ENCODE data around the gene SCAPER.

SCAPER gene

GRCh38 chr15:76429661-76430060 is 475.5 kb downstream of the SCAPER start:
- Histone ChIP-seq H3K36me3 (ENCODE audit: control insufficient read depth, insufficient read depth, low read length) (no peaks in the 10 kb centered on the region), H3K27ac (ENCODE audit: low read depth, low read length) (no peak overlapping the region), H3K27me3 (ENCODE audit: control insufficient read depth, insufficient read depth, low read length) (no peaks in the 10 kb centered on the region), H3K9ac (ENCODE audit: low read depth, low read length) (no peak overlapping the region), H3K4me1 (ENCODE audit: control insufficient read depth, insufficient read depth, low read length) (peaks cover 14% of the 10 kb centered on the region; the same call in 1 of the 2 replicates), H3K9me3 (ENCODE audit: control insufficient read depth, insufficient read depth, low read length) (peaks cover 9% of the 10 kb centered on the region; the same call in 1 of the 2 replicates), H3K4me3 (ENCODE audit: low read depth, low read length) (no peak overlapping the region)

DNA sequence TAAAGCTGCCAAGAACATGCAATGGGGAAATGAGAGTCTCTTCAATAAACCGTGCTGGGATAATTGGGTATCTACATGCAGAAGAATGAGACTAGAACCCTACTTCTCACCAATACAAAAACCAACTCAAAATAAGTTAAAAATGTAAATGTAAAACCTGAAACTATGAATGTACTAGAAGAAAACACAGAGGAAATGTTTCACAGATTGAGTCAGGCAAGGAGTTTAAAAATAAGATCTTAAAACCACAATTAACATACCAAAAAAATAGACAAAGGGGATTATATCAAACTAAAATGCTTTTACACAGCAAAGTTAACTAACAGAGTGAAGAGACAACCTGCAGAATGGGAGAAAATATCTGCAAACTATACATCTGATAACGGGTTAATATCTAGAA is 478.2 kb downstream of the SCAPER start:
- Histone ChIP-seq H3K9me3 (ENCODE audit: control insufficient read depth, insufficient read depth, low read length) (peaks cover 9% of the 10 kb centered on the region; the same call in 1 of the 2 replicates), H3K4me3 (ENCODE audit: low read depth, low read length) (no peak overlapping the region), H3K36me3 (ENCODE audit: control insufficient read depth, insufficient read depth, low read length) (no peaks in the 10 kb centered on the region), H3K27me3 (ENCODE audit: control insufficient read depth, insufficient read depth, low read length) (no peaks in the 10 kb centered on the region), H3K27ac (ENCODE audit: low read depth, low read length) (no peak overlapping the region), H3K9ac (ENCODE audit: low read depth, low read length) (no peak overlapping the region), H3K4me1 (ENCODE audit: control insufficient read depth, insufficient read depth, low read length) (0 out of 2 replicates have a peak, but pooled peaks cover 6% of the 10 kb centered on the region)

DNA sequence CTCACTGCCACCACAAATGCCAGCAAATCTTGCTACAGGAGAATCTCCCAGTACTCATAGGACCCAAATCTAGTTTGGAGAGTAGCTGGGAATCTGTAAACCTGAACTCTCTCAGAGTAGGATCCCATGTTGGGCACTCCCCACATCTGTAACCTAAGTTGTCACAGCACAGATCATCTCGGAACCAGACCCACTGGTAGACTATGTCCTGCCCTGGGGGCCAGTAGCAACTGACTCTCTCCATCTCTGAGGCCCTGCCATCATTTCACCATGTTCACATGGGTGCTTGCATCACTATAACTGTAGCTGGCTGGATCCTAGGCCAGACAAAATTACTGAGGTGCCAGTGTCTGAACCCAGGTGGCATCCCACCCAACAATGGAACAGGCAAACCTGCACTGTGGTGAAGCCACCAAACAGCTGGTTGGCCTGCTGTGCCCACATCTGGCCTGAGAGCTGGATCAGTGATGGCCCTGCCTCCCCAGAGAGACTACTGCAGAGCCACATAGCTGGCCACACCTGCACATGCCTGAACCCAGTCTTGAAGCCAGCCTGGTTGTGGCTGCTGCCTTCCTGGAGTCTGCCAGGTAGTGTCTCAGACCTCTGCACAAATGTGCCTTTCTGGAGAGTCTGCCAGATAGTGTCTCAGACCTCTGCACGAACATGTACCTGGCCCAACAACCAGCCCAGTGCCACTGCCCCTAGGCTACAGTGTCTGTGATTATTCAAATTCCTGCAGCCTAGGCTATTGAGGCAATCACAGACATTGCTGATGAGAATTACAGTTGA is 486.6 kb downstream of the SCAPER start:
- Histone ChIP-seq H3K9ac (ENCODE audit: low read depth, low read length) (no peak overlapping the region), H3K27ac (ENCODE audit: low read depth, low read length) (no peak overlapping the region), H3K36me3 (ENCODE audit: control insufficient read depth, insufficient read depth, low read length) (no peaks in the 10 kb centered on the region), H3K9me3 (ENCODE audit: control insufficient read depth, insufficient read depth, low read length) (no peaks in the 10 kb centered on the region), H3K4me1 (ENCODE audit: control insufficient read depth, insufficient read depth, low read length) (no peaks in the 10 kb centered on the region), H3K27me3 (ENCODE audit: control insufficient read depth, insufficient read depth, low read length) (no peaks in the 10 kb centered on the region), H3K4me3 (ENCODE audit: low read depth, low read length) (no peak overlapping the region)

- Histone ChIP-seq H3K9me3 (ENCODE audit: control insufficient read depth, insufficient read depth, low read length) (no peaks in the 10 kb centered on the region), H3K9ac (ENCODE audit: low read depth, low read length) (no peak overlapping the region)
Observed at GRCh38 chr15:76401285-76401684, 503.9 kb downstream of the SCAPER start.

GRCh38 chr15:76398317-76399104 is 506.6 kb downstream of the SCAPER start:
- H3K4me1 ChIP-seq (ENCODE audit: control insufficient read depth, insufficient read depth, low read length): peaks cover 13% of the 10 kb centered on the region
- H3K9ac ChIP-seq (ENCODE audit: low read depth, low read length): no peak overlapping the region
- no peaks in the 10 kb centered on the region for H3K36me3 ChIP-seq (ENCODE audit: control insufficient read depth, insufficient read depth, low read length)
- no peak overlapping the region for H3K27ac ChIP-seq (ENCODE audit: low read depth, low read length)
- no peaks in the 10 kb centered on the region for H3K27me3 ChIP-seq (ENCODE audit: control insufficient read depth, insufficient read depth, low read length)
- H3K4me3 ChIP-seq (ENCODE audit: low read depth, low read length): no peak overlapping the region
- no peaks in the 10 kb centered on the region for H3K9me3 ChIP-seq (ENCODE audit: control insufficient read depth, insufficient read depth, low read length)

More at GRCh38 chr15:76401285-76401684, 503.9 kb downstream of the SCAPER start:
- H3K36me3 ChIP-seq (ENCODE audit: control insufficient read depth, insufficient read depth, low read length): no peaks in the 10 kb centered on the region
- no peaks in the 10 kb centered on the region for H3K27me3 ChIP-seq (ENCODE audit: control insufficient read depth, insufficient read depth, low read length)
- no peak overlapping the region for H3K4me3 ChIP-seq (ENCODE audit: low read depth, low read length)
- peaks cover 13% of the 10 kb centered on the region for H3K4me1 ChIP-seq (ENCODE audit: control insufficient read depth, insufficient read depth, low read length)
- no peak overlapping the region for H3K27ac ChIP-seq (ENCODE audit: low read depth, low read length)

GRCh38 chr15:76393614-76394013 is 511.5 kb downstream of the SCAPER start:
- Histone ChIP-seq H3K36me3 (ENCODE audit: control insufficient read depth, insufficient read depth, low read length) (no peaks in the 10 kb centered on the region), H3K9me3 (ENCODE audit: control insufficient read depth, insufficient read depth, low read length) (no peaks in the 10 kb centered on the region), H3K27ac (ENCODE audit: low read depth, low read length) (no peak overlapping the region), H3K4me1 (ENCODE audit: control insufficient read depth, insufficient read depth, low read length) (no peaks in the 10 kb centered on the region), H3K4me3 (ENCODE audit: low read depth, low read length) (no peak overlapping the region), H3K9ac (ENCODE audit: low read depth, low read length) (no peak overlapping the region), H3K27me3 (ENCODE audit: control insufficient read depth, insufficient read depth, low read length) (no peaks in the 10 kb centered on the region)

DNA sequence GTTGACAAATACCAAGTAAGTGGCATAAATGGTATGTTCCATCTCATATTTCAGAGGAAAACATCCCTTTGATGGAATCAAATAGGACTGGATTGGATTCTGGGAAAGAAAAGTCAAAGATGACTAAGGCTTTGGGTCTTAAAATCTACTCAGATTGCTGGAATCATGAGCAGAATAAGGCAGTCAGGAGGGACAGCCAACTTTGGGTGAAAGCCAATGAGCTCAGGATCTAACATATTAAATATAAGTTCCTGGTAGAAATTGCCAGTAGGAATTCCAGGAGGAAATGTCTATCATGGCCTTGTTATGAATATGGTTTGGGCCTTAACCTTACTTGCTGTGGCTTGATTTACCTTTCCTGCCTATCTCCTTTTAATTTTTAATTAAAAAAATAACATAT is 513.3 kb downstream of the SCAPER start:
- Histone ChIP-seq H3K4me3 (ENCODE audit: low read depth, low read length) (no peak overlapping the region), H3K9me3 (ENCODE audit: control insufficient read depth, insufficient read depth, low read length) (no peaks in the 10 kb centered on the region), H3K4me1 (ENCODE audit: control insufficient read depth, insufficient read depth, low read length) (no peaks in the 10 kb centered on the region), H3K27ac (ENCODE audit: low read depth, low read length) (no peak overlapping the region), H3K27me3 (ENCODE audit: control insufficient read depth, insufficient read depth, low read length) (no peaks in the 10 kb centered on the region), H3K9ac (ENCODE audit: low read depth, low read length) (no peak overlapping the region), H3K36me3 (ENCODE audit: control insufficient read depth, insufficient read depth, low read length) (no peaks in the 10 kb centered on the region)

DNA sequence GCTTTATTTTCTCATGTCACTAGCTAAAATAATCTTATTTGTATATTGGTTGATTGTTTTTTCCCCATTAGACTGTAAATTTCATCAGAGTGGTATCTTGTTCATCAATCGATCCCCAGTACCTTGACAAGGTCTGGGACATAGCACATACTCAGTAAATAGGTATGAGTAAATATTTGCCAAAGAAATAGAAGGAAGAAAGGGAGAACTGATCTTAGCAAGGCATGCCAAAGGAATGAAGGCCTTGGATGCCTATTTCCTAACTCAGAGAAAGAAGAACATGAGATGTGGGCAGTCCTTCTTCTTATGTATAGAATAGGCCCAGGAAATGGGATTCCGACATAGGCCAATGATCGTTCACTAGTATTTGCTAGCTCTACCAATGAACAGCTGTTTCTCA is 513.8 kb downstream of the SCAPER start:
- no peaks in the 10 kb centered on the region for H3K27me3 ChIP-seq (ENCODE audit: control insufficient read depth, insufficient read depth, low read length)
- no peaks in the 10 kb centered on the region for H3K4me1 ChIP-seq (ENCODE audit: control insufficient read depth, insufficient read depth, low read length)
- H3K4me3 ChIP-seq (ENCODE audit: low read depth, low read length): no peak overlapping the region
- H3K9ac ChIP-seq (ENCODE audit: low read depth, low read length): no peak overlapping the region
- H3K27ac ChIP-seq (ENCODE audit: low read depth, low read length): no peak overlapping the region
- no peaks in the 10 kb centered on the region for H3K36me3 ChIP-seq (ENCODE audit: control insufficient read depth, insufficient read depth, low read length)
- no peaks in the 10 kb centered on the region for H3K9me3 ChIP-seq (ENCODE audit: control insufficient read depth, insufficient read depth, low read length)

DNA sequence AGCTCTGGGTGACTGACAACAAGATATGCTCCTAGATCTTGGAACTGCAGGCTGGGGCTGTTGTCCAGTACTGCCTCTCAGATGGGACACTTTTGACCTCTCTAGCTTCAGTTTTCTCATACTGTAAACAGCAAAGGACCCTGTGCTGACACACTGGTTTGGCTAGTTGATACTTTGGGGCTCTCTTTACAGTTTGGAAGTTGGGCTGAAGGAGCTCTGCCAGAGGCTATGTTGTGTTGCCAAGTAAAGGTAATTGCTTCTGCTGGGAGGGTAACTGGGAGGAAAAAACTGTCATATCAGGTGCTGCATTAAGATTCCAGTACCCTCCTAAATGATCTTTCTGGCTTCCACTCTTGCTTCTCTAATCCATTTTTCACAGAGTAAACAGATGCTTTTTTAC is 514.6 kb downstream of the SCAPER start:
- H3K4me3 ChIP-seq (ENCODE audit: low read depth, low read length): no peak overlapping the region
- no peaks in the 10 kb centered on the region for H3K4me1 ChIP-seq (ENCODE audit: control insufficient read depth, insufficient read depth, low read length)
- H3K9ac ChIP-seq (ENCODE audit: low read depth, low read length): no peak overlapping the region
- H3K36me3 ChIP-seq (ENCODE audit: control insufficient read depth, insufficient read depth, low read length): no peaks in the 10 kb centered on the region
- H3K27ac ChIP-seq (ENCODE audit: low read depth, low read length): no peak overlapping the region
- no peaks in the 10 kb centered on the region for H3K9me3 ChIP-seq (ENCODE audit: control insufficient read depth, insufficient read depth, low read length)
- no peaks in the 10 kb centered on the region for H3K27me3 ChIP-seq (ENCODE audit: control insufficient read depth, insufficient read depth, low read length)

- H3K9ac ChIP-seq (ENCODE audit: low read depth, low read length): no peak overlapping the region
- no peak overlapping the region for H3K27ac ChIP-seq (ENCODE audit: low read depth, low read length)
- H3K4me1 ChIP-seq (ENCODE audit: control insufficient read depth, insufficient read depth, low read length): no peaks in the 10 kb centered on the region
- no peak overlapping the region for H3K4me3 ChIP-seq (ENCODE audit: low read depth, low read length)
- no peaks in the 10 kb centered on the region for H3K27me3 ChIP-seq (ENCODE audit: control insufficient read depth, insufficient read depth, low read length)
- no peaks in the 10 kb centered on the region for H3K36me3 ChIP-seq (ENCODE audit: control insufficient read depth, insufficient read depth, low read length)
- H3K9me3 ChIP-seq (ENCODE audit: control insufficient read depth, insufficient read depth, low read length): no peaks in the 10 kb centered on the region
Observed at GRCh38 chr15:76386926-76387325, 518.2 kb downstream of the SCAPER start.

- H3K9me3 ChIP-seq (ENCODE audit: control insufficient read depth, insufficient read depth, low read length): no peaks in the 10 kb centered on the region
- H3K27ac ChIP-seq (ENCODE audit: low read depth, low read length): no peak overlapping the region
- H3K36me3 ChIP-seq (ENCODE audit: control insufficient read depth, insufficient read depth, low read length): no peaks in the 10 kb centered on the region
- H3K9ac ChIP-seq (ENCODE audit: low read depth, low read length): no peak overlapping the region
- no peaks in the 10 kb centered on the region for H3K4me1 ChIP-seq (ENCODE audit: control insufficient read depth, insufficient read depth, low read length)
- no peak overlapping the region for H3K4me3 ChIP-seq (ENCODE audit: low read depth, low read length)
- H3K27me3 ChIP-seq (ENCODE audit: control insufficient read depth, insufficient read depth, low read length): no peaks in the 10 kb centered on the region
Observed at GRCh38 chr15:76386178-76386577, 519.0 kb downstream of the SCAPER start.

All from HUES48 (cell line).